ENCODE results near the gene ZNF609.
A peak's percentile ranks its signal among the peaks of the same experiment; 100 is the strongest.

Gene ZNF609

DNA sequence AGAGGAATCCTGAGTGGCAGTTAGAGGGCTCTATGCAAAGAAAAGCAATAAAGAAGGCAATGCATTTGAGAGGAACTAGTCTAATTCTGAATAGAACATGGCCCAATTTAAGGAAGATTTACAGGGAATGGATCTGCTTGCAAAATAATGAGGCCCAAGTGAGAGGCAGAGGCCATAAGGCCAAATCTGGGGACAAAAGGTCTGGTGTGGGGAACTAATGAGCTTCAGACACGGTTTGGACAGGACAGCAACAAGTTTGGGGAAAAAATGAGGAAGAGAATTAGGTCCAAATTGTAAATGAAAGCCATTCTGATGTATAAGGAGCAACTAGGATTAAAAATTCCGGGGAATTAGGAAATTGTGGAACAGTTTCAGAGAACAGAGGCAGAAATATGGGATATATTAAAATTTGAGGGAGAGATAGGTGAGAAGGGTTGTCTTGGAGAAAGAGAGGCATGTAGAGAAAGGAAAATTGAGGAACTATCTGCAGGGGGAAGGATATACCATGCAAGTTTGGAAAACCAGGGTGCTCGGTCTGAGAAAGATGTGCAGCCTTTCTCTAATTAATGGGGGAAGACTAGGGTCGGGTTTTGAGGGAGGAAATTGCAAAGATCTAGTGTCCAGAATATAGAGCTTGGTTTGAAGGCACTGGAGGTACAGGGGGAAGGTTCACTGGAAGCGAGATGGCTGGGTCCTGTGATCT is 241.3 kb downstream of the ZNF609 start:
- no peak for DNase-seq

DNA sequence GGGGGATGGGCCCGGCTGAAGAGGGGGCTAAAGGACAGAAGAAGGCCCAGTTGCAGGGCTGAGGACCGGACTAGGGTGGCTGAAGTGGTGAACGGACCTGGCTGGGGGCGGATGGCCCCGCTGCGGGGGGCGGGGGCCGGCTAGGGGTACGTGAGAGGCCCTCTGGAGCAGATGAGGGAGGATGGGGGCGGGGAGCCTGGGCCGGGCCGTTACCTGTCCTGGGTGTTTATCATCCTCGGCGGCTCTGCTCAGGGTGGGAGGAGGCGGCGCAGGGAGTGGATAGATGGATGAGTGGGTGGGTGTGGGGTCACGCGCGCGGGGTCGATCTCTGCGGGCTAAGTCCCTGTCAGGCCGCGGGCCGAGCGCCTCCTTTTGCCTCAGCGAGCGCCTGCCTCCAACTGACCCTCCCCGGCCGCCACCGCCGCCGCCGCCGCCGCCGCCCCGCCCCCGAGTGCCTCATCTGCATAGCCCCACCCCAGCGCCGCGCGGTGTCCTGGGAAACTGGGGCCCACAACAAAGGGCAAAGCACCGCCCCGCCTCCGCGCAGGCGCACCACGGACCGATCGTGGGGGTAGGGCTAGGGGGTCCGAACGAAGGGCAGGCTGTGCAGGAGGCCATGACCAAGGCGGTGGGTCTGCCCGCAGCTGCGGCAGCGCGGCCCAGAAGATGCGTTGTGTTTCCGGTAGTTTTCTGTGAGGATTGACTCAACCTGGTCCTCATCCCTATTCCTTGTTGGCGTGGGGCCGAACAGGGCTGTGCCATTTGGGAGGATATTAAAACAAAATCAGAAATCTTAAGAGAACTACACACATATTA is 242.6 kb downstream of the ZNF609 start:
- peak; percentile 69 for DNase-seq

DNA sequence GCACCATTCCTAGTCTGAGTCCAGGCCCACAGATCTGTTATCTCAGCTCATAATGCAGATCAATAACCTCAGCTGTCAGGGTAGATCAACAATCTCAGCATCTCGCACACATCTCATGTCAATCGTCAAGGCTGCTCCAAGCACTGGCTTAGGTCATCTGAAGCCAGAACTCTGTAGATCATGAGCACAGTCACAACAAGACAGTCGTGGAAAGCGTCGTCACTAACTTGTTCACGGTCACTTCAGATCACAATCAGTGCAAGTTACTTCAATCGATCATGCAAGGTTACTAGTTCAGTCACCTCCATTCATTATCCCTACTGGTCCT is 243.2 kb downstream of the ZNF609 start:
- no peak for DNase-seq

DNA sequence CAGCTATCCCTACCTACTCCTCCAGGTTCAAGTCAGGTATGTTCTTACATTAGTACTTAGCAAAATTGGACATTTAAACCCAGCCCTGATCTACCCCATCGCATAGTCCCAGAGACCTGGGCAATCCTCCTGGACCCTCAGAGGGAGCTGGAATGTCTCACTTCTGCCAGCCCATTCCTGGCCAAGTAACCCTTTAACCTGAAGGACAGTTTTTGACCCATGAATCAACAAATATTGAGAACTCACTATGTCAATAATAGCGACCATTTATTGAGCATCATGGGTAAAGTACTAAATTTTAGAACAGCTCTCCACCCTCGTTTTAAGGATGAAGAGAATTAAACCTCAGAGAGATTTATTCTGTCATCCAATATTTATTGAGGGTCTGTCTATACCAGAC is 244.6 kb downstream of the ZNF609 start:
- DNase-seq: no peak

DNA sequence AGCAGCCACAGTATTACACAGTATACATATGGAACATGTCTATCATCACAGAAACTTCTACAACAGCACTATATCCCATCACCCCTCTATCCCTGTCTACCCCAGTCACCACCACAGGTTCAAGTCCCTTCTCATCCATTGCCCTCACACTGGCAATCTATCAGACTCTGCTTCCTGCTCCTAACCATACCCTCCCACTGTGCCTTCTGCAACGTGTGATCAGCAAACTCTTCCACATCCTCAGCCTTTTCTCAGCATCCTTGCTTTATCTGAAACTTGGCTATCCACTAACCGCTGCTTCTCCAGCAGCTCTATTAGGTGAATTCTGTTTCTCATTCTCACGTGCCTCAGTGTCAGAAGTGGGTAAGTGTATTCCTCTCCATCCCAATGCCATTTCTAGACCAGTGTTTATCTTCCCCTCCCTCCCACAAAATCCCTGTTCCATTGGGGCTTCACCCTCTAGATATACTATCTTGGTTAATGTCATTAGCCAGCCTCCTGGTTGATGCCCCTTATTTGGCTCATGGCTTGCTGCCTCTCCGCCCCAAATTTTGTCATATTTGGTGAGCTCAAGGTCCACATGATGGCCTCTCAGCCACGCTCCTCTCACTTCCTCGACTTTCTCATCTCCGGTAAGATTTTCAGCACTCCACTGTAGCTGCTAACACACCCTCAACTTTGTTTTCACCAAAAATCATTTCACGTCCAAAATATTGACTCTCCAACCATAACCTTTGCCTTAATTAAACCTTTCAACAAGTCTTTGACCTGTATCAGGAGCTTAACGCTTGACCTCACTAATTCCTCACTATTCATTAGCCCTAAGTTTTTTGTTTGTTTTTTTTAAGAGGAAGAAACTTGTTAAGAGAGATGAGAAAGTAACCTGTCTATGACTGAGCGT is 245.9 kb downstream of the ZNF609 start:
- DNase-seq: no peak

DNA sequence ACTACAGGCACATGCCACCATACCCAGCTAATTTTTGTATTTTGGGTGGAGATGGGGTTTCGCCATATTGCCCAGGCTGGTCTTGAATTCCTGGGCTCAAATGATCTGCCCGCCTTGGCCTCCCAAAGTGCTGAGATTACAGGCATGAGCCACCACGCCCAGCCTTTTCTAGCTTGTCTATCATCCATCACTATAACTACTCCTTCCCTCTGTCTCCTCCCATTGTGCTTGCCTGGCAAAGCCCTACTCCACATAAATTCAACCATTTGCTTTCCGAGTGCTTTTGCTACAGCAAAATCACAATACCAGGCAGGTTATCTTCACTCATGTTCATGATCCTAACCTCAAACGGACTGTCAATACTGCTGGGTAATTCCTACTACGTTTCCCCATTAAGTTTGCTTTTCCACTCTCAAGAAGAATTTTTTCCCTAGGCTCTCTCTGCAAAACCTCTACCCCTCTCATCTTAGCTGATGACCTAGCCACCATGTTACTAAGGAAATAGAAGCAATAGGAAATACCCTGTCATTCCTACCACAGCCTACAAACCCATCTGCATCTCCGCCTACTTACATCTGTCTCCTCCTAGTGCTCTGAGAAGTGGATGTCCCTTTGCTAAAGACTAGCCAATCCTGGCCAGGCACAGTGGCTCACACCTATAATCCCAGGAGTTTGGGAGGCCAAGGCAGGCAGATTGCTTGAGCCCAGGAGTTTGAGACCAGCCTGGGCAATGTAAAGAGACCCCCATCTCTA is 250.5 kb downstream of the ZNF609 start:
- no peak for DNase-seq

DNA sequence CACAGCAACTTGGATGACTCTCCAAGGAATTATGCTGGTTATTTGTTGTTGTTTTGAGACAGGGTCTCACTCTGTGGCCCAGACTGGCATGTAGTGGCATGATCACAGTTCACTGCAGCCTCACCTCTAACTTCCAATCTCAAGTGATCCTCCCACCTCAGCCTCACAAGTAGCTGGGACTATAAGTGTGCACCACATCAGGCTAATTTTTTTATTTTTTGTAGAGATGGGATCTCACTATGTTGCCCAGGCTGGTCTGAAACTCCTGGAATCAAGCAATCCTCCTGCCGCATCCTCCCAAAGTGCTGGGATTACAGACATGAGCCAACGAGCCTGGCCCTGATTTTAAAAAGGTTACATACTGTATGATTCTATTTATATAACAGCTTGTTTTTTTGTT is 252.0 kb downstream of the ZNF609 start:
- DNase-seq: no peak

DNA sequence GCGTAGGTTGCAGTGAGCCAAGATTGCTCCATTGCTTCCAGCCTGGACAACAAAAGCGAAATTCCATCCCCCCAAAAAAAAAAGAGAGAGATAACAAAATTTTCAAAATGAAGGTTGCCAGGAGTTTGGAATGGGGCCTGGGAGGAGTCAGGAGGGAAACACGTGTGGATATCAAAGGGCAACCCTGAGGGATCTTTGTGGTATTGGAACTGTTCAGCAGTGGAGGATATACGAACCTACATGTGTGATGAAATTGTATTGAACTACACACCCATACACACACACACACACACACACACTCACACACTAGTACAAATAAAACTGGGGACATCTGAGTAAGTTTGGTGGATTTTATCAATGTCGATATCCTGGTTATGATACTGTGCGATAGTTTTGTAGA is 253.2 kb downstream of the ZNF609 start:
- no peak for DNase-seq

DNA sequence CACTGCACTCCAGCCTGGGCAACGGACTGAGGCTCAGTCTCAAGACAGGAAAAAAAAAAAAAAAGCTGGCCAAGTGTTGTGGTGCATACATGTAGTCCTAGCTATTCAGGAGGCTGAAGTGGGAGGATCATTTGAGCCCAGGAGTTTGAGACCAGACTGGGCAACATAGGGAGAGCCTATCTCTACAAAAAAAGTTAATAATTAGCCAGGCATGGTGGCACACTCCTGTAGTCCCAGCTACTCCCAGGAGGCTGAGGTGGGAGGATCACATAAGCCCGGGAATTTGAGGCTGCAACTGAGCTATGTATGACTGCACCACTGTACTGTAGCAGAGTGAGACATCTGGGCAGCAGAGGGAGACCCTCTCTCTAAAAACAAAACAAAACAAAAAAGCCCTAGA is 256.1 kb downstream of the ZNF609 start:
- DNase-seq: no peak

DNA sequence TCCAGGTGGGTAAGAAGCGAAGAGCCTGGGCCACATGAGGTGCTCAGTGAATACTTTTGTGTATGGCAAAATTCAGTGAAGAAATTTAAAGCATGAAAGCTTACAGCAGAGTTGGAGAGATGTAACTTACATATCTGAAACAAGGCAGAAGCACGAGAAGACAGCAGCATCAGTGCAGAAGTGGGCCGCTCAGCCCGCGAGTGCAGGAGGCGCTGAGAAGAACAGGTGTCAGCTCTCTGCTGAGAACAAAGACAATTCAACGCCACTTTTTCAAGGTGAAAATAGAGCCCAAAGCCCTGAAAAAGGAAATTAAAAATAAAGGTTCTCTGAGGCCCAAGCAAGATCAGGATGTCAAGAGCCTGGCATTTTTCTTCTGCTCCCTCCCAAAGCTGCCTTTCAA is 256.8 kb downstream of the ZNF609 start:
- DNase-seq: no peak

DNA sequence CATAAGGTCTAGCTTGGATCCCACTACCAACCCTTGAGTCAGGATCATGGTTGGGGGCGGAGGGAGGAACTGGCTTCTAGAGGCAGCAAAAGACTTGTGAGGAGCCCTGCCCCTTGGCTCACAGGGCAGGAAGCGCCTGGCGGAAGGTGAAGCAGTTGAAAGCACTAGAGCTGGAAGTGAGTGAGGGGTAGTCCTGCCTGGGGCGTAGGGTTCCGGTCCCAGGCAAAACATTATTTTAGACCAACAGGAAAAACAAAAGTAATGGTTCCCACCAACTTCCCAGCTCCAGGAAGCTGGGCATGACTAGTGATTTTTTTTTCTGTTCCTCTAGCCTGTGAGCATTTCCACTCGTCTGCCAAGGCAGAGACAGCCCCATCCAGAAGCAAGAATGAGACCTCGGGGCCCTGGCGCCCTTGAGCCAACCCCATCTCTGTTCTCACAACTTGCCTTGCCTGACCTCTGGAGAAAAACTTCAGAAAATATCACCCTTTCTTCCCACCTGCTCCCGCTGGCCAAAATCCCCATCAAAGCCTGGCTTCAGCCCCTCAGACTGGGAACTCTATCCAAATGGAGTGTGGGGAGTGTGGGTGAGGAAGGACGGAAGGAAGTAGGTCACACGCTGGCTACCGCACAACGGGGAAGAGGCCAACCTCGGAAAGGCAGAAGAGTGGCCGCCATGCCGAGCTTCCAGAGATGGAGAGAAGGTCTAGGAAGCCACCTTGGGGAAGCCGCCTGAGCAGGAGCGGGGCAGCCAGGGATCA is 257.5 kb downstream of the ZNF609 start:
- DNase-seq: no peak

DNA sequence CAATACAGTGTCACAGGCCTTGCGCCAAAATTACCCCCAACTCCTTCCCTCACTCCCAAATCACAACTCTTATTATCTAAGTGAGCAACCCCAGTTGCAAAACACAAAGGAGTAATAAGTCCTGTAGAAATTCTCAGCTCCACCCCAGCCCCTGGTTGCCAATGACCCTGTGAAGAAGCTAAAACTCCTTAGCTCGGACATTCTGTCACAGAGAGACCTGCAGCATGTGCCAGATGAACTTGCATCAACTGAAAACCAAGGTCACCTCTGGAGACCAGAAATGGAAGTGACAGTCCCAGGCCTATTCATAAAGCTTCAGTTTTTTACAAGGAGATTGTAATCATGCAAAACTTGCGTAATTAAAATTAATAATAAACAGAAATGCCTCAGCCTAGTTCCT is 259.8 kb downstream of the ZNF609 start:
- DNase-seq: no peak

DNA sequence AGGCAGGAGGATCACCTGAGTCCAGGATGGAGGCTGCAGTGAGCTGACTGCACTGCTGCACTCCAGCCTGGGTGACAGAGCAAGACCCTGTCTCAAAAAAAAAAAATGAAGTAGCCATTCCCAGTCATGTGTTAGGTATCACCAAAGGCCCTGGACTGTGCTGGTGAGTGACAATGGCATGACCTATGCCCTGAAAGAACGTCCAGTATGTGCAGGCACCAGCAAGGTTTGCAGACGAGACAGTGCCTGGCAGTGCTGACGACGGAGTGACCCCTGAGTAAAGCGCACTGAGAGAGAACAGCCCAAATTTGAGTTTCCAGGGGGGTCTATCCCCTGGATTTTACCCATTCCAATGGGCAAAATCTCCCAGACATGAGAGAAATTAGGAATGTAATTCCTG is 269.8 kb downstream of the ZNF609 start:
- no peak for DNase-seq

DNA sequence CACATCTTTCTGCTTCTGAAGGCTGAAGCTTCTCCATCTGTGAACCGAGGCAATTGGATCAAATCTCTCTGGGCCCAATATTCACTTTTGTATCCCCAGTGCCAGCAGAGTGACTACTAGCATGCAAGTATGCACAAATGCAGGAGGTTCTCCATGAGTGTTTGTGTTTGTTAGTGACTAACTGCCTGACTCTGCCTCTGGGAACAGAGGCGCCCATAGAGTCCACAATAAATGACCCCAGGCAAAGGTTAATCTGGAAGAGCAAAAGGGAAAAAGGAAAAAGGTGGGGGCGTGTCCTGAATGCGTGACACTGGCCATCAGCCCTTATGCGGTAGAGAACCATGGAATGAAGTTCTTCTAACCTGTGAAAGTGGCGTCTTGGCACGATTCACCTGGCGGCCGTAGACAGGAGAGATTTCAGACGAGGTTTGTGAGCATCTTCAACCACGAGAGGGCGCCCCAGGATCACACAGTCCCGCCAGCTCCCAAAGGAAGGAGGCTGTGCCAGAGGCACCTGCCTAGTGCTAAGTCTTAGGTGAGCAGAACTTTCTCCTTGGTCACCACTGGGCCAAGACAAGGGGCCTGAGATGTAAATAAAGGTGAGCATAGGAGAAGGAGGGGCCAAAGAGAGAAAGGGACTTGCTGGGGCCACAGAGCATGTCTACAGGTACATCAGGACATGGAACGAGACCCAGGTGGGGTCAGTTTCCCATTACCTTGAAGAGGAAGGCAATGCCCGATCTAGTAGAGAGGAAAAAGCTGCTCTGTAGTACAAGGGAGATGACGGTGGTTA is 270.8 kb downstream of the ZNF609 start:
- DNase-seq: peak; percentile 23

DNA sequence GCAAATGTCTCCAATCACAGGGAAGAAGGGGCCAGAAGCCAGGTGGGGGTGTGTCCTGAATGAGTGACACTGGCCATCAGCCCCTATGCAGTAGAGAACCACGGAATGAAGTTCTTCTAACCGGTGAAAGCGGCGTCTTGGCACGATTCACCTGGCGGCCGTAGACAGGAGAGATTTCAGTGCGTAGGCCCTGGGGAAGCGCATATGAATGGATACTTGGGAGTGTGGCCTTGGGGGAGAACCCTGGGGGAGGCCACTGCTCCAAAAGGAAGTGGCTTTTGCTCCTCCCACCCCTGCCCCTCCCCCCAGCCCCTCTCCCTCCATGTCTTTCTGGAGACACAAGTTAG is 271.4 kb downstream of the ZNF609 start:
- DNase-seq: no peak

DNA sequence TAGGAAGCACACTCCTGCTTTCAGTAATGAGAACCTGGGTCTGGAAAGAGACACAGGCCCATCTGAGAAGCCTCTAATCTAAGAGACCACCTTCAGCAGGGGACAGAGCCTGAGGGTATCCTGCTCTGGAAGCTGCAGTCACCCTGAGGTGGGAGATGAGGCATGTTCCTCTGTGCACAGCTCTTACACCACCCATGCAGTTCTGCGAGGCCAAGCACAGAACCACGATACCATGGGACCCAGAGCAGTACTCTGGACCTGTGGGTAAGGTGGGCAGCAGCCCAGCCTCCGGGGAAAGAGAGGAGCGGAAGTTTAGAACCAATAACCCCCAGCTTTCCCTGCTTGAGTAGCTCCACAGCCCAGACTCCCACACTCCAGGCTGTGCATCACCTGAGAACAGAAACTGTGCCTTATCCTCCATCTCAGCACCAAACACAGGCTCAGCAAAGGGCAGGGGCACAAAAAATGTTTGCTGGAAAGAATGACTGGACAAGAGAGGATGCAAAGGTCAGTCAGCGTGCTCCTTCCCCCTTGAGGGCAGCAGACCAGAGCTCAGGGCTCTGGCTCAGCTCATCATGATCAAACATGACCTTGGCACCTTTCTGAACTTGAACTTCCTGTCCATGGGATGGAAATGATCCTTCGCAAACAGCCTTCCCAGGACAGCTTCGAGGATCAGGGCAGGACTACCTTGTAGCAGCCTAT is 271.9 kb downstream of the ZNF609 start:
- DNase-seq: no peak

Measured in NCI-H1048 (cell line).